Measurements from ENCODE around the gene R3HCC1L. TPM values are rescaled to one million over a fixed set of nuclear protein-coding genes. Genes with fewer than 3 reads are reported as not detected.

The R3HCC1L gene
- total RNA-seq, 1 donor from 2014 or later = 25.5 TPM

- no peak for DNase-seq (ENCODE audit: low spot score)
Measured at GRCh38 chr10:98259606-98260315, 125.3 kb downstream of the R3HCC1L start.

- no peak for DNase-seq (ENCODE audit: low spot score)
Measured at GRCh38 chr10:98260350-98260749, 125.9 kb downstream of the R3HCC1L start.

- DNase-seq (ENCODE audit: low spot score) = no peak
Measured at GRCh38 chr10:98260752-98261151, 126.3 kb downstream of the R3HCC1L start.

- no peak for DNase-seq (ENCODE audit: low spot score)
Measured at GRCh38 chr10:98261436-98262277, 127.2 kb downstream of the R3HCC1L start.

GRCh38 chr10:98262571-98262970, 128.1 kb downstream of the R3HCC1L start:
- DNase-seq (ENCODE audit: low spot score) = no peak

- no peak for DNase-seq (ENCODE audit: low spot score)
Measured at GRCh38 chr10:98263088-98263487, 128.6 kb downstream of the R3HCC1L start.

GRCh38 chr10:98264378-98265065, 130.1 kb downstream of the R3HCC1L start:
- no peak for DNase-seq (ENCODE audit: low spot score)

GRCh38 chr10:98265403-98266378, 131.2 kb downstream of the R3HCC1L start:
- no peak for DNase-seq (ENCODE audit: low spot score)

- DNase-seq (ENCODE audit: low spot score) = no peak
Measured at GRCh38 chr10:98266647-98267046, 132.2 kb downstream of the R3HCC1L start.

GRCh38 chr10:98267069-98267893, 132.8 kb downstream of the R3HCC1L start:
- no peak for DNase-seq (ENCODE audit: low spot score)

GRCh38 chr10:98267894-98268693, 133.6 kb downstream of the R3HCC1L start, which contains the start of gene LOXL4:
Gene LOXL4, minus strand, starts transcription at chr10:98268194. Its CDS starts 5,175 bp downstream, at chr10:98263019.
- peak; percentile 56 for DNase-seq (ENCODE audit: low spot score)

GRCh38 chr10:98268694-98269431, 134.4 kb downstream of the R3HCC1L start:
- no peak for DNase-seq (ENCODE audit: low spot score)

- peak; percentile 75 for DNase-seq (ENCODE audit: low spot score)
Measured at GRCh38 chr10:98269435-98269912, 135.0 kb downstream of the R3HCC1L start.

- no peak for DNase-seq (ENCODE audit: low spot score)
Measured at GRCh38 chr10:98270073-98270740, 135.8 kb downstream of the R3HCC1L start.

- no peak for DNase-seq (ENCODE audit: low spot score)
Measured at GRCh38 chr10:98270786-98271185, 136.3 kb downstream of the R3HCC1L start.

- DNase-seq (ENCODE audit: low spot score) = no peak
Measured at GRCh38 chr10:98272245-98272644, 137.8 kb downstream of the R3HCC1L start.

GRCh38 chr10:98272656-98273055, 138.2 kb downstream of the R3HCC1L start:
- no peak for DNase-seq (ENCODE audit: low spot score)
